Psoas muscle (tissue), 8 donors: ENCODE data around the gene GPR135. TPM values are rescaled to one million over a fixed set of nuclear protein-coding genes. Genes with fewer than 3 reads are reported as not detected.

Source experiments
- ATAC-seq, 4 donors: fragments of 200-7000 bp; cut with Tn5 transposase; one replicate each; pipeline ENCODE4 v1.9.1; 2020; ENCODE audit warnings: moderate library complexity in 3 of 4, mild to moderate bottlenecking in 2 of 4
- DNase-seq, 2 donors: peaks; one replicate each; pipeline ENCODE4 v3.0.0-alpha.2; 2020
- H3K27ac ChIP-seq: fragments of 200-600 bp; one replicate; pipeline ENCODE4 v1.8.0; 2022
- H3K27me3 ChIP-seq, 3 donors: fragments of 200-600 bp in 1 of 3; one replicate each; pipeline versions ENCODE4 v1.6.1 to v1.8.0; 2013 to 2022; ENCODE audit warnings: low read length in 2 of 3, mild to moderate bottlenecking in 2 of 3, moderate library complexity in 1 of 3; ENCODE audit not compliant: insufficient read depth in 3 of 3
- H3K36me3 ChIP-seq, 2 donors: fragments of 200-600 bp in 1 of 2; one replicate each; pipeline versions ENCODE4 v1.6.1 to v1.8.0; 2013 to 2022; ENCODE audit warnings: low read depth in 1 of 2, mild to moderate bottlenecking in 1 of 2, moderate library complexity in 1 of 2; ENCODE audit not compliant: insufficient read depth in 1 of 2
- H3K4me1 ChIP-seq: fragments of 200-600 bp; one replicate; pipeline ENCODE4 v1.8.0; 2022
- H3K4me3 ChIP-seq: fragments of 200-600 bp; one replicate; pipeline ENCODE4 v1.8.0; 2022; ENCODE audit warnings: mild to moderate bottlenecking
- H3K9me3 ChIP-seq: fragments of 200-600 bp; one replicate; pipeline ENCODE4 v1.8.0; 2022
- WGBS, 3 donors: extraction: QIAGEN DNeasy Blood & Tissue Kit; methylation state at CpG; one replicate each; pipeline versions ENCODE4 v1.1.6 to v1.1.7; 2013; 5-methylcytosine and 5-hydroxymethylcytosine counted together
- intact Hi-C, 2 donors: fragments of 100-400 bp; cut with DNase I; formaldehyde crosslinking; loops; one replicate each; pipeline versions ENCODE4 v1.11.0 to v1.14.2; 2022
- polyA plus RNA-seq, 3 donors: library from polyadenylated mRNA; stranded (reverse); fragments of 200-250 nt; gene quantifications; one replicate each; pipeline ENCODE4 v1.2.3, GENCODE V29; 2013
- total RNA-seq, 4 donors: library from RNA; stranded (reverse); fragmentation: NEBNext Ultra II Directional in 2 of 4; extraction: Animal tissue kit (Norgen Biotek cat#: 25700) in 2 of 4; gene quantifications; one replicate each; pipeline versions ENCODE4 v1.2.1 to v1.2.4, GENCODE V29; 2021 to 2023
- TF ChIP-seq, protein P1 (sequence below): fragments of 200-600 bp; IDR thresholded peaks from one replicate; pipeline ENCODE4 v1.8.0; 2022; ENCODE audit warnings: antibody characterized with exemption
- donor health status: healthy with polysubstance abuse.
- donor health status: DM: no; HTN: no; CAD: no; lungs with moderate emphysema.
- donor health status: Bipolar disorder and iron deficiency.
- donor health status: healthy.
- donor health status: DM: yes; HTN: yes; CAD: no.
- donor health status: DM: no; HTN: no; CAD: no.
- donor health status: DM: no; HTN: no; CAD: no.
- donor health status: DM: yes; HTN: yes; CAD: no.

The GPR135 gene
- total and polyA plus RNA-seq, 7 donors = 0.84 to 2.7 (median 1.7) TPM

DNA sequence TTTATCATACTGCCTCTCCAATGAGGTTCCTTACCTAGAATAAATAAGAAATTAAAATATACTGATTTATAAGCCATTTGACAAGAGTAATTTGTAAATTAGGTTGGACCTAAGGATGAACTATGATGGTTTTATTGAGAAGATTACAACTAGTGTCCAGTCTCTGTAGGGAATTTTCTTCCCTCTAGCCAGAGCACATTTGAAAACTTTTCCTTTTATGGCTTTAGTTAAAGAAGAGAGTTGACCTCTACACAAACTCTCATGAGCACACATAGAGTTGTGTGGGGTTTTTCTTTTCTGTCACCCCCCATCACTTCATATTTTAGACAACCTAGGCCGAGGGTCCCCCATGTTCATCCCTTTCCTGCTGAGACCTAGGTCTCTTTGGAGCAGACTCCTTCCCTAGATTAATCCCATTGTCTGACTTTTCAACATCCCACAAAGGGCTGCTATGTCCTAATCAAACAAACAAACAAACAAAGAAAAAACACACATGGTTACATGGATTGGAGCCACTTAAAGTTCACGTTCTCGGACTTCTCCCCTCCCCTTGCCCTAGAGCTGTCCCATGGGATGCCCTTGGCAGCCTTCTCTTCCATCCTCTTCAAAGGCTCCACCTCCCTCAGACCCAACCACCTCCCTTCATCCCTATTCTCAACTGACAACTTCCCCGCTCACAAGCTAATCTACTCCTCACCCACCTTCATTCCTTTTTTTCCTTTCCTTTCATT, 40.7 kb downstream of the GPR135 start:
- intact Hi-C loops = no loop called here
- Histone ChIP-seq H3K36me3 (peaks cover 0 to 4% of the 10 kb centered on the region in 2 donors), H3K27me3 (no peaks in the 10 kb centered on the region), H3K4me1 (peaks cover 8% of the 10 kb centered on the region), H3K4me3 (no peak overlapping the region), H3K9me3 (no peaks in the 10 kb centered on the region), H3K27ac (peak overlapping the region; percentile 3)
- TF ChIP-seq, protein P1, sequence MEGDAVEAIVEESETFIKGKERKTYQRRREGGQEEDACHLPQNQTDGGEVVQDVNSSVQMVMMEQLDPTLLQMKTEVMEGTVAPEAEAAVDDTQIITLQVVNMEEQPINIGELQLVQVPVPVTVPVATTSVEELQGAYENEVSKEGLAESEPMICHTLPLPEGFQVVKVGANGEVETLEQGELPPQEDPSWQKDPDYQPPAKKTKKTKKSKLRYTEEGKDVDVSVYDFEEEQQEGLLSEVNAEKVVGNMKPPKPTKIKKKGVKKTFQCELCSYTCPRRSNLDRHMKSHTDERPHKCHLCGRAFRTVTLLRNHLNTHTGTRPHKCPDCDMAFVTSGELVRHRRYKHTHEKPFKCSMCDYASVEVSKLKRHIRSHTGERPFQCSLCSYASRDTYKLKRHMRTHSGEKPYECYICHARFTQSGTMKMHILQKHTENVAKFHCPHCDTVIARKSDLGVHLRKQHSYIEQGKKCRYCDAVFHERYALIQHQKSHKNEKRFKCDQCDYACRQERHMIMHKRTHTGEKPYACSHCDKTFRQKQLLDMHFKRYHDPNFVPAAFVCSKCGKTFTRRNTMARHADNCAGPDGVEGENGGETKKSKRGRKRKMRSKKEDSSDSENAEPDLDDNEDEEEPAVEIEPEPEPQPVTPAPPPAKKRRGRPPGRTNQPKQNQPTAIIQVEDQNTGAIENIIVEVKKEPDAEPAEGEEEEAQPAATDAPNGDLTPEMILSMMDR = no peak
- 38 to 43% (median 40%) methylated on average over 4 of the region's 4 CpGs for WGBS, 3 donors
- DNase-seq = peak; percentile 25 to 80
- ATAC-seq = peak; percentile 34 to 56 (median 38)

DNA sequence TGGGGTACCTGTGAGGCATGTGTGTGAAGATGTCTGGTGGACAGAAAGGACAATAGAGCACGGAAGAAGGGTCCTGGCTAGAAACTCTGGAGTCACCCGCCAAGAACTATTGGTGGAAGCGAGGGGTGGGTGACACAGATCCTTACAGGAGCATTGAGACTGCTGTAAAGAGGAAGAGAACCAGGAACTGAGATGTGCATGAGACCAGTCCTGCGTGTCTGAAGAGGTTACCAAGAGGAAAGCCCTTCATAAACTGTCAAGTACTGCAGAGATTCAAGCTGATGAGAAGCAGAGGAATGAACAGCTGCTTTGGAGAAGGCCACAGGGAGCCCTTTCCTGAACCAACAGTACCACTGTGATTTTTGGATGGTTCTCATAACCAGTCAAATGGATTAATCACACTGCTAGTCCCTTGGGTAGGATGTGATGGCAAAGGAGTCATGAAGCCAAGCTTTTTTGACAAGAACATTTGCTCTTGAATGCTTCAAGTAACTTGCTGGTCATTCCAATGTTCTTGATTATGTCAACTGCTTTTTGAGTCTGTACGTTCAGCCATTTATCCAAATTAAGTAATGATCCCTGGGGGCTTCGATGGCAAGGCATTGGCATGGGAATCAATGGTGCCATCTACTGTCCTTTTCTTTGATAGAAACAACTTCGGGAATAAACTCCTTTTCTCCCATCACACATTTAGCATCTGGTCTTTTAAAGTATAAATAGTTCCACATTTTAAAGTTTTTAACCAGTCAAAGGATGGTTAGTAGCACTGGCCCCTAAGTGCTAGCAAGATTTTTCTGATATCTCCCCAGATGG, 42.9 kb downstream of the GPR135 start:
- Histone ChIP-seq H3K27ac (no peak overlapping the region), H3K4me3 (no peak overlapping the region), H3K36me3 (peaks cover 0 to 4% of the 10 kb centered on the region in 2 donors), H3K9me3 (no peaks in the 10 kb centered on the region), H3K4me1 (no peaks in the 10 kb centered on the region), H3K27me3 (no peaks in the 10 kb centered on the region)
- intact Hi-C loops = no loop called here
- 44 to 54% (median 46%) methylated on average over 7 of the region's 7 CpGs for WGBS, 3 donors
- DNase-seq = no peak
- TF ChIP-seq, protein P1 = no peak
- peak in 1 of 4 donors; percentile 41 for ATAC-seq

DNA sequence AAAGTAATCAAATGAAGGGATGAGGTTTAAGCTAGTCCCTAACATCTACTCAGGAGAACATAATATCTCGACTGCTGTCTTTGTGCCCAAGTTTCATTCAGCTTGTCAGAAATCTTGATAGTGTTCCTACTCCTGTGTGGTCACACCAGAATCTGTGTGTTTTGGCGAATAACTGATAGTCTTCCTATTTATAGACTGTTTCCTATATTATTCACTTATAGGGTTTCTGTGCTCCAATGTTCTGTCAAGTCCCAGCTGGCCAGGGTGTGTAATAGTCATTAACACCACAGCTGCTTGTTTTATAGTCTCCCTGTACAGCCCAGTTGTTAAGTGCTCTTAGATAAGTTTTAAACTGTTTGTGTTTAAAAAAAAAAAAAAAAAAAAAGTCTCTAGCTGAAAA, 45.9 kb downstream of the GPR135 start:
- H3K4me3 ChIP-seq = no peak overlapping the region
- intact Hi-C loops = no loop called here
- no peak overlapping the region for H3K27ac ChIP-seq
- ATAC-seq (no peak), DNase-seq (no peak)
- TF ChIP-seq, protein P1 = no peak
- WGBS, 3 donors = 60 to 70% (median 65%) methylated on average over 2 of the region's 2 CpGs
- no peaks in the 10 kb centered on the region for H3K9me3 ChIP-seq
- peaks cover 0 to 4% of the 10 kb centered on the region in 2 donors for H3K36me3 ChIP-seq
- H3K4me1 ChIP-seq = peaks cover 4% of the 10 kb centered on the region
- no peaks in the 10 kb centered on the region for H3K27me3 ChIP-seq

DNA sequence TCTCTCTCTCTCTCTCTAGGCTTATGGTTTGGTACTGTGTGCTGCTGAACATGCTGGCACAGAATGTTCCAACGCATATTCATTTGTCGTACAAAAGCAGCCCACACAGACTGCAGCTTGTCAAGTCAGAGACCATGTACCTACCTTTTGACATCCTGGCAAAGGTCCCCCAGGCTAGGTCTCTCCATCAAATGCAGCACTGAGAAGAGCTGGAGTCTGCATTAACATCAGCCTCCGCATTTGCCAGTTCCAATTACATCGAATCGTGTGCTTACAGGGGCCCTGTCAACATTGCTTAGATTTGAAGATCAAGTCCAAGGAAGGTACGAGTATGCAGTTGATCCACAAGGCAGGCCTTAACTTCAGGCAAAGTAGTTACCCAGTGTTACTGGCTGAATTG, 47.9 kb downstream of the GPR135 start:
- DNase-seq (no peak), ATAC-seq (no peak)
- no peak overlapping the region for H3K4me3 ChIP-seq
- no peaks in the 10 kb centered on the region for H3K9me3 ChIP-seq
- H3K4me1 ChIP-seq = peaks cover 4% of the 10 kb centered on the region
- WGBS, 3 donors = 67 to 72% (median 70%) methylated on average over 6 of the region's 6 CpGs
- TF ChIP-seq, protein P1 = no peak
- no peak overlapping the region for H3K27ac ChIP-seq
- no peaks in the 10 kb centered on the region for H3K27me3 ChIP-seq
- intact Hi-C loops = no loop called here
- peaks cover 0 to 4% of the 10 kb centered on the region in 2 donors for H3K36me3 ChIP-seq
